Loucy (cell line): ENCODE results near the gene PLA2G4D.

Experiments
- H2AFZ ChIP-seq: fragments of 200-600 bp; sonication (generic); 2 replicates; pipeline ENCODE4 v1.6.0; 2016; ENCODE audit warnings: antibody characterized with exemption, mild to moderate bottlenecking, low read length, moderate library complexity
- H3F3A ChIP-seq: fragments of 200-600 bp; 2 replicates; pipeline ENCODE4 v1.6.0; 2016; ENCODE audit warnings: antibody characterized with exemption, low read depth, mild to moderate bottlenecking
- H3K27me3 ChIP-seq: fragments of 200-600 bp; sonication (generic); 2 replicates; pipeline ENCODE4 v1.6.1; 2014; ENCODE audit warnings: low read length, mild to moderate bottlenecking; ENCODE audit not compliant: insufficient read depth, poor library complexity, severe bottlenecking
- H3K36me3 ChIP-seq: fragments of 200-600 bp; sonication (generic); 2 replicates; pipeline ENCODE4 v1.6.1; 2016; ENCODE audit warnings: low read length; ENCODE audit not compliant: insufficient read depth
- H3K4me1 ChIP-seq: fragments of 200-600 bp; sonication (generic); 2 replicates; pipeline ENCODE4 v1.5.1; 2014; ENCODE audit warnings: low read length, mild to moderate bottlenecking; ENCODE audit not compliant: insufficient read depth, poor library complexity, severe bottlenecking
- H3K4me2 ChIP-seq: fragments of 200-600 bp; sonication (generic); 2 replicates; pipeline ENCODE4 v1.6.0; 2014; ENCODE audit warnings: antibody characterized with exemption, low read length, low read depth, mild to moderate bottlenecking; ENCODE audit not compliant: poor library complexity, severe bottlenecking
- H3K4me3 ChIP-seq: fragments of 200-600 bp; sonication (generic); 2 replicates; pipeline ENCODE4 v1.5.1; 2014; ENCODE audit warnings: low read length, mild to moderate bottlenecking, mixed read lengths; ENCODE audit not compliant: poor library complexity, severe bottlenecking
- H3K79me2 ChIP-seq: fragments of 200-600 bp; sonication (generic); 2 replicates; pipeline ENCODE4 v1.6.1; 2014; ENCODE audit warnings: low read length; ENCODE audit not compliant: insufficient read depth
- H3K9ac ChIP-seq: fragments of 200-600 bp; sonication (generic); 2 replicates; pipeline ENCODE4 v1.6.0; 2014; ENCODE audit warnings: mild to moderate bottlenecking, low read depth, low read length, moderate library complexity; ENCODE audit not compliant: poor library complexity, severe bottlenecking
- H3K9me2 ChIP-seq: fragments of 200-600 bp; sonication (generic); replicated peaks from 2 replicates; pipeline ENCODE4 v1.6.1; 2016; ENCODE audit warnings: low read depth, low read length, mixed read lengths
- H3K9me3 ChIP-seq: fragments of 200-600 bp; sonication (generic); 2 replicates; pipeline ENCODE4 v1.6.1; 2014; ENCODE audit warnings: mild to moderate bottlenecking, antibody characterized with exemption, low read length, low read depth; ENCODE audit not compliant: insufficient read depth
- H4K20me1 ChIP-seq: fragments of 200-600 bp; sonication (generic); 2 replicates; pipeline ENCODE4 v1.6.0; 2014; ENCODE audit warnings: antibody characterized with exemption, low read length, mild to moderate bottlenecking; ENCODE audit not compliant: insufficient read depth, poor library complexity, severe bottlenecking
- CTCF ChIP-seq: fragments of 200-600 bp; sonication (generic); conservative IDR thresholded peaks from 2 replicates; pipeline ENCODE4 v1.5.1; 2014; ENCODE audit warnings: mild to moderate bottlenecking, antibody characterized with exemption, low read length
- EZH2phosphoT487 ChIP-seq: fragments of 200-600 bp; IDR thresholded peaks from 2 replicates; pipeline ENCODE4 v1.6.1; 2018; ENCODE audit warnings: antibody characterized with exemption, mild to moderate bottlenecking, moderate library complexity, borderline replicate concordance

The PLA2G4D gene

GRCh38 chr15:42050484-42051255, 43.7 kb downstream of the PLA2G4D start:
- Histone ChIP-seq H3K27me3 (no peaks in the 10 kb centered on the region), H3K4me3 (no peak overlapping the region), H3K4me2 (no peak overlapping the region), H4K20me1 (no peaks in the 10 kb centered on the region), H3K9ac (no peak overlapping the region), H3F3A (no peaks in the 10 kb centered on the region; the same call in 1 of the 2 replicates), H3K9me3 (no peaks in the 10 kb centered on the region), H2AFZ (no peak overlapping the region), H3K79me2 (no peaks in the 10 kb centered on the region), H3K36me3 (no peaks in the 10 kb centered on the region), H3K4me1 (no peaks in the 10 kb centered on the region), H3K9me2 (no peaks in the 10 kb centered on the region)
- TF ChIP-seq EZH2phosphoT487, result no peak
- TF ChIP-seq CTCF, result no peak

GRCh38 chr15:42048821-42049200, 45.6 kb downstream of the PLA2G4D start:
- no peak overlapping the region for H2AFZ ChIP-seq

GRCh38 chr15:42048080-42048820, 46.1 kb downstream of the PLA2G4D start:
- Histone ChIP-seq H3K79me2 (no peaks in the 10 kb centered on the region), H3K4me2 (no peak overlapping the region), H3K27me3 (no peaks in the 10 kb centered on the region), H3K9me2 (no peaks in the 10 kb centered on the region), H3K4me1 (no peaks in the 10 kb centered on the region), H3K4me3 (no peak overlapping the region), H4K20me1 (no peaks in the 10 kb centered on the region), H3K9me3 (no peaks in the 10 kb centered on the region), H3K36me3 (no peaks in the 10 kb centered on the region), H3K9ac (no peak overlapping the region), H3F3A (no peaks in the 10 kb centered on the region), H2AFZ (no peak overlapping the region)
- no peak for TF ChIP-seq EZH2phosphoT487
- no peak for TF ChIP-seq CTCF

More at GRCh38 chr15:42048821-42049200, 45.6 kb downstream of the PLA2G4D start:
- Histone ChIP-seq H4K20me1 (no peaks in the 10 kb centered on the region), H3K9me3 (no peaks in the 10 kb centered on the region), H3K36me3 (no peaks in the 10 kb centered on the region), H3K79me2 (no peaks in the 10 kb centered on the region), H3K27me3 (no peaks in the 10 kb centered on the region), H3K9me2 (no peaks in the 10 kb centered on the region), H3K4me3 (no peak overlapping the region), H3F3A (no peaks in the 10 kb centered on the region), H3K4me1 (no peaks in the 10 kb centered on the region), H3K4me2 (no peak overlapping the region), H3K9ac (no peak overlapping the region)
- TF ChIP-seq EZH2phosphoT487 (no peak), CTCF (no peak)
